Measurements from ENCODE around the gene TMEM176B.

DNA sequence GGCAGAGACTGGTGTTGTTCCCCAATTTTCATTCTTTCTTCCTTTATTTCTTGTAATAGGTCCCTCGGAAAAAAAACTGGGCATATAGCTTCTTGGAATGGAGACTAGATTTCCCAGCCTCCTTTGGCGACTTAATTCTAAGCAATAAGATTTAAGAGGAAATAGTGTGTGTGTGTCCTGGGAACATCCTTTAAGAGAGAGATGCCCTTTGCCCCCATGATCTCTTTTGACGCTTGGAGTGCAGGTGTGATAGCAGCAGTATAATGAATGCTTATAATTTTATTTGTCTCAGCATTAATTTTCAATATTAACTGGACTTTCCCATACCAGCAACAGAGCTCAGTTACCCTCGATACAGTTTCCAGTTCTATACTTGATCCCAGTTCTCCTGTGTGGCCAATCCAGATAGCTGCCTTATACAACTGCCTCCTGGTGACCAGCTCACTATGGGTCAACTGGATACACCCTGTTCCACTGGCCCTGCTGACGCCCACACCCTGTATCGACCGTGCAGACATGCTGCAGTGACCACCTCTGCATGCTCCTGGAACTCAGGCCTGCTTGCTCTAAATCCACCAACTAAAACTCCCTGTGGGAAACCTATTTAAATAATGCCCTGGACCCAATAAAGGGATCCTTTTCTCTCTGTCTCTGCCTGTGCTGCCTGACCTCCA is 14.3 kb upstream of the TMEM176B start:
- TF ChIP-seq, protein P1, sequence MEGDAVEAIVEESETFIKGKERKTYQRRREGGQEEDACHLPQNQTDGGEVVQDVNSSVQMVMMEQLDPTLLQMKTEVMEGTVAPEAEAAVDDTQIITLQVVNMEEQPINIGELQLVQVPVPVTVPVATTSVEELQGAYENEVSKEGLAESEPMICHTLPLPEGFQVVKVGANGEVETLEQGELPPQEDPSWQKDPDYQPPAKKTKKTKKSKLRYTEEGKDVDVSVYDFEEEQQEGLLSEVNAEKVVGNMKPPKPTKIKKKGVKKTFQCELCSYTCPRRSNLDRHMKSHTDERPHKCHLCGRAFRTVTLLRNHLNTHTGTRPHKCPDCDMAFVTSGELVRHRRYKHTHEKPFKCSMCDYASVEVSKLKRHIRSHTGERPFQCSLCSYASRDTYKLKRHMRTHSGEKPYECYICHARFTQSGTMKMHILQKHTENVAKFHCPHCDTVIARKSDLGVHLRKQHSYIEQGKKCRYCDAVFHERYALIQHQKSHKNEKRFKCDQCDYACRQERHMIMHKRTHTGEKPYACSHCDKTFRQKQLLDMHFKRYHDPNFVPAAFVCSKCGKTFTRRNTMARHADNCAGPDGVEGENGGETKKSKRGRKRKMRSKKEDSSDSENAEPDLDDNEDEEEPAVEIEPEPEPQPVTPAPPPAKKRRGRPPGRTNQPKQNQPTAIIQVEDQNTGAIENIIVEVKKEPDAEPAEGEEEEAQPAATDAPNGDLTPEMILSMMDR (conservative IDR thresholded peaks at IDR 0.05; ENCODE audit: low read length) = no peak
- no peak for TF ChIP-seq EZH2phosphoT487 (IDR thresholded peaks at IDR 0.05; ENCODE audit: borderline replicate concordance)

All from Loucy (cell line).